ENCODE data around the gene SVIL.

DNA sequence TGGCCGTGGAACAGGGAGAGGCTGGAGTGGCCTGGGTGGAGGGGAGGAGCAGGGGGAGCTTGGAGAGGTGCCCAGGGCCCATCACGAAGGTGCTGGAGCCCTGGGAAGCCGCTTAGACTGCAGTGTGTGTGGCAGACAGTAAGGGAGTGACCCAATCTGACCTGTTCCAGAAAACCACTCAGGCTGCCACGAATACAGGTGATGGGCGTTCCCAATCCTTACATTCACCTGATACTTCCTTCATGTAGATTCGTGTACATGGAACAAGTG, 161.7 kb downstream of the SVIL start:
- TF ChIP-seq, protein P1, sequence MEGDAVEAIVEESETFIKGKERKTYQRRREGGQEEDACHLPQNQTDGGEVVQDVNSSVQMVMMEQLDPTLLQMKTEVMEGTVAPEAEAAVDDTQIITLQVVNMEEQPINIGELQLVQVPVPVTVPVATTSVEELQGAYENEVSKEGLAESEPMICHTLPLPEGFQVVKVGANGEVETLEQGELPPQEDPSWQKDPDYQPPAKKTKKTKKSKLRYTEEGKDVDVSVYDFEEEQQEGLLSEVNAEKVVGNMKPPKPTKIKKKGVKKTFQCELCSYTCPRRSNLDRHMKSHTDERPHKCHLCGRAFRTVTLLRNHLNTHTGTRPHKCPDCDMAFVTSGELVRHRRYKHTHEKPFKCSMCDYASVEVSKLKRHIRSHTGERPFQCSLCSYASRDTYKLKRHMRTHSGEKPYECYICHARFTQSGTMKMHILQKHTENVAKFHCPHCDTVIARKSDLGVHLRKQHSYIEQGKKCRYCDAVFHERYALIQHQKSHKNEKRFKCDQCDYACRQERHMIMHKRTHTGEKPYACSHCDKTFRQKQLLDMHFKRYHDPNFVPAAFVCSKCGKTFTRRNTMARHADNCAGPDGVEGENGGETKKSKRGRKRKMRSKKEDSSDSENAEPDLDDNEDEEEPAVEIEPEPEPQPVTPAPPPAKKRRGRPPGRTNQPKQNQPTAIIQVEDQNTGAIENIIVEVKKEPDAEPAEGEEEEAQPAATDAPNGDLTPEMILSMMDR (conservative IDR thresholded peaks at IDR 0.05; ENCODE audit: low read length) = no peak
- TF ChIP-seq EZH2phosphoT487 (IDR thresholded peaks at IDR 0.05; ENCODE audit: borderline replicate concordance) = no peak
